HG03135 (cell line): Measurements from ENCODE around the gene ALDH9A1.

Experiments used
- ATAC-seq: cut with Tn5 transposase; IDR thresholded peaks from one replicate; pipeline ENCODE4 v1.9.1; 2021; ENCODE audit warnings: mild to moderate bottlenecking, moderate library complexity; ENCODE audit not compliant: unreplicated experiment

ALDH9A1 gene

GRCh38 chr1:165628147-165628822 is 70.1 kb downstream of the ALDH9A1 start:
- no peak for ATAC-seq

GRCh38 chr1:165624441-165624840 is 73.9 kb downstream of the ALDH9A1 start:
- ATAC-seq = no peak

DNA sequence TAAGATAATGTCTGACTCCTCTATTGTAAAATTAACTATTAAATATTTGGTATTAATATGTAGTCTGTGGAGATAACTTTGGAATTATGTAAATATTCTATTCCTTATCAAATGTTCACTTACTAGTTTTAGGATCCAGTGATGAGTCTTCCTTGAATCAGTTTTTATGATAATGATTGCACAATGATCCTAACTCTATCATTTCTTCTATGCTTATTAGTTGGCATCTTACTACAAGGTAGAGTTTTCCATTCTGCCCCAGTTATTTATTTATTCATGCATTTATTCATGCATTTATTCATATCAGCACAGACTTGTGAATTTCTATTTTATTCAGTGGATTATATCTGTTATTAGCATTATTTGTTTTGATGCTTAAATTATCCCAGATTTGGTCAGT is 74.7 kb downstream of the ALDH9A1 start:
- ATAC-seq = no peak

- ATAC-seq = no peak
Measured at GRCh38 chr1:165619647-165620151, 78.7 kb downstream of the ALDH9A1 start.

DNA sequence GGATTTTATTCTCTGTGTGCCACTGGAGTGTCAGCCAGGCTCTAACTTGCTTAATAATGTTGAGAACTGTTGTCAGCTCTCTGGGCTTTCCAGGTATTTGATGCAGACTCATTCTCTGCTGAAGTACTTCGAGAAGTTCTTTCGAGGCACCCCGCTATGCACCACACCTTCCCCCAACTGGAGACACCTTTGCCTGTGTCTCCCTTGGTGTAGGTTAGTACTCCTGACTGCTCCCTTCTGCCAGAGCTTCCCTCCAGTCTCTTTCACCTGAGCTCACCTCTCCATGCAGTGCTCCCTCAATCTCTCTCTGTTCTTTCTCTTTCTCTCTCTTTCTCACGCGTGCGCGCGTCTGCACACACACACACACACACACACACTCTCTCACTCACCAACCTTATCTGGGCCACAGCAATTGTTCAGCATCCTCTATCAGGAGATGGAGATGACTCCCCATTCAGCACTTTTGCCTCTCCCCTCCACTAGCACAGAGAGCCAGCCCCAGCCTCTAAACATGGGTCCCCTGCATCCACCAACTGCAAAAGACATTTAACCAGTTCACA is 81.3 kb downstream of the ALDH9A1 start:
- ATAC-seq = no peak

GRCh38 chr1:165616054-165616612 is 82.2 kb downstream of the ALDH9A1 start:
- no peak for ATAC-seq
